IPS-15b (cell line): Measurements from ENCODE around the gene PDE5A.
A peak's percentile ranks its signal among the peaks of the same experiment; 100 is the strongest.
"Not testable (repeated sequence)": the region's sequence is repeated elsewhere in the genome, so short reads cannot be mapped to it uniquely, and the experiment has no call there.

Experiments used
- H3K27me3 ChIP-seq: one replicate; pipeline ENCODE4 v1.6.1; 2013; ENCODE audit warnings: low read length; ENCODE audit not compliant: control insufficient read depth, insufficient read depth
- H3K36me3 ChIP-seq: one replicate; pipeline ENCODE4 v1.6.1; 2013; ENCODE audit warnings: low read length; ENCODE audit not compliant: control insufficient read depth, insufficient read depth
- H3K4me1 ChIP-seq: one replicate; pipeline ENCODE4 v1.6.1; 2013; ENCODE audit warnings: mild to moderate bottlenecking, low read length; ENCODE audit not compliant: control insufficient read depth, insufficient read depth
- H3K4me3 ChIP-seq: one replicate; pipeline ENCODE4 v1.5.1; 2013; ENCODE audit warnings: low read depth, low read length
- H3K9ac ChIP-seq: one replicate; pipeline ENCODE4 v1.6.1; 2013; ENCODE audit warnings: low read depth, mild to moderate bottlenecking, low read length
- H3K9me3 ChIP-seq: one replicate; pipeline ENCODE4 v1.6.1; 2013; ENCODE audit warnings: mild to moderate bottlenecking, low read length; ENCODE audit not compliant: control insufficient read depth, insufficient read depth

Gene PDE5A

DNA sequence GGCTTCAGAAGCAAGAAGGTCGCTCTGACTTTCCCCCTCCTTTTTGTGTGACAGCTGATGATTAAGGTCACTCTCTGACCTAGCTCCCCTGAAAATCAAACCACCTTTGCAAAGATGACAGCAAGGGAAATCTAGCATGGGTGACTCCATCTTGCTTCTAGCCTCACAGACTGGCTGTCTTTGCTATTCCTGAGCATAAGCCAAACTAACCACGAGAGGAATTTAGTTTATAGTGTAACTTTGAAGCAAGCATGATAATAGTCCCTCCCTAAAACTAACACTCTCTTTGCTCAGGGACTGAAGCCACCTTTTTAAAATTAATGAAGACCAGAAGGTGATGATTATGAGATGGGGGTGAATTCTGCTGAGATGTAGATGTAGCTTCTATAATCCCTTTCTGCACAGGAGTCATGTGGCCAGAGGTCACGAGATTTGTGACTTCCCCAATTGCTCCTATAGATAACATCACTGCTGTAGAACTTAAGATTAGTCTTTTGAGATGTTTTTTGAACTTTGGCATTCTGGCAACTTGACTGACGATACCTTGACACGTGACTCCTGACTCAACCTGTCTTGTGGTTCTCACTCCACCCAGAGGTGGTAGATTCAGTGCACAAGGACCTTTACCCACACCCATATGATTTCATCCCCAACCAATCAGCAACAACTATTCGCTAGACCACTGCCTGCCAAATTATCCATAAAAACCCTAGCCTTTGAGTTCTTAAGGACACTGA, 14.9 kb upstream of the PDE5A start:
- Histone ChIP-seq H3K4me1 (no peaks in the 10 kb centered on the region), H3K9me3 (no peaks in the 10 kb centered on the region), H3K27me3 (no peaks in the 10 kb centered on the region), H3K36me3 (no peaks in the 10 kb centered on the region), H3K9ac (no peak overlapping the region), H3K4me3 (no peak overlapping the region)

DNA sequence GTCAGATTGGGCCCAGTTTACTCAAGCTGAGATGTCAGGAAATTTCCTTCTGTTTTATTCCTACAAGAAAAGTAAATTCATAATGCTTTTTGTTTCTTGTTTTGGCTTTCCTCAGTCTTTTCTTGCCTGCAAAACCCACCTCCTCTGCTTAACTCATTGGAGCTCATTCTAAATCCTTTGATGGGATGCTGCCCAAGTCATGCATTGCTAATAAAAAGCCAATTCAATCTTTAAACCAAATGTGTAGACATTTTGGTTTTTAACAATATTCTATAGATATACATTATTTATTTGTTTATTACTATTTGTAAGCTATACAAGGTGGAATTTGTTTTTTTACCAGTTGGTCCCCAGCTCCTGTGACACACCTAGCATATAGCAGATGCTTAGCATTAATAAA, 13.2 kb upstream of the PDE5A start:
- Histone ChIP-seq H3K4me3 (no peak overlapping the region), H3K4me1 (no peaks in the 10 kb centered on the region), H3K9ac (no peak overlapping the region), H3K27me3 (no peaks in the 10 kb centered on the region), H3K36me3 (no peaks in the 10 kb centered on the region), H3K9me3 (no peaks in the 10 kb centered on the region)

DNA sequence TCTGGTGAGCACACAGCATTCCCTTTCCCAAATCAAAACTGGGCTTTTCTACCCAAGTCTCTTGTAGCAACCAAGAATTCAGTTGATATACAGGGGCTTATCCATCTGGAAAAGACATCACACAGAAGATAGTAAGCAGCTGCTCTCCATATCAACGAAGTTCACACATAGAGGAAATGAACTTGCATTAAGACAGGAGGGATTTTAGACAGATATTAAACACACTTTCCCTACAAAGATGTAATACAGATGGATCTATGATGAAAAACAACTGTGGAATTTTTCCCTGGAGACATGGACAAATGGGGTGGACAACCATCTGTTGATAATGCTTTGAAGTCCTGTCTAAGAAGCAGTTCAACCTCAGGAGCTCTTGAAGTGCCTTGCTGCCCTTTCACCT, 9.8 kb upstream of the PDE5A start:
- no peaks in the 10 kb centered on the region for H3K36me3 ChIP-seq
- H3K9ac ChIP-seq, result no peak overlapping the region
- no peaks in the 10 kb centered on the region for H3K4me1 ChIP-seq
- H3K27me3 ChIP-seq, result no peaks in the 10 kb centered on the region
- no peaks in the 10 kb centered on the region for H3K9me3 ChIP-seq
- no peak overlapping the region for H3K4me3 ChIP-seq

DNA sequence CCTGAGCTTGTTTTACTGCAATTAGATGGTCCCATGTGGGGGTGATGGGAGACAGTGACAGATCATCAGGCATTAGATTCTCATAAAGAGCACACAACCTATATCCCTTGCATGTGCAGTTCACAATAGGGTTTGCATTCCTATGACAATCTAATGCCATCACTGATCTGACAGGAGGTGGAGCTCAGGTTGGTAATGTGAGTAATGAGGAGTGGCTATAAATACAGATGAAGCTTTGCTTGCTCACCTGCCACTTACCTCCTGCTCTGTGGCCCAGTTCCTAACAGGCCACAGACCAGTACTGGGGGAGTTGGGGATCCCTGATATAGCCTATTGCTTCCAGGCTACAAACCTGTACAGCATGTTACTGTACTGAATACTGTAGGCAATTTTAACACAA, 8.2 kb upstream of the PDE5A start:
- not testable (repeated sequence) for H3K27me3 ChIP-seq, H3K9ac ChIP-seq, H3K4me1 ChIP-seq, H3K9me3 ChIP-seq, H3K4me3 ChIP-seq, H3K36me3 ChIP-seq

DNA sequence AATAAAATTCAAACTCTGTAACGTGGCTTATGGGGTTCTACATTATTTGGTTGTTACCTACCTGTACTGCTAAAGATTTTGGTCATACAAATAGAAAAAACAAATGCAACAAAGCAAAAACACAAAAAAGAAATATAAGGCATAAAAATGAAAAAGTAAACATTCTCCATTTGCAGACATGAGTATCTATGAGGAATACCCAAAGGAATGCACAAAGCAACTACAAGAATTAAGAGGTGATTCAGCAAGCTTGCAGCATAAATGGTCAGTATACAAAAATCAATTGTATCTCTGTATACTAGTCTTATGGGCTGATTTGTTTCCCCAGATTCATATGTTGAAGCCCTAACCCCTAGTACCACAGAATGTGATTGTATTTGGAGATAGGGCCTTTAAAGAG, 3.6 kb upstream of the PDE5A start:
- Histone ChIP-seq H3K9ac (no peak overlapping the region), H3K4me3 (no peak overlapping the region), H3K36me3 (no peaks in the 10 kb centered on the region), H3K4me1 (peaks cover 4% of the 10 kb centered on the region), H3K27me3 (peaks cover 5% of the 10 kb centered on the region), H3K9me3 (no peaks in the 10 kb centered on the region)

DNA sequence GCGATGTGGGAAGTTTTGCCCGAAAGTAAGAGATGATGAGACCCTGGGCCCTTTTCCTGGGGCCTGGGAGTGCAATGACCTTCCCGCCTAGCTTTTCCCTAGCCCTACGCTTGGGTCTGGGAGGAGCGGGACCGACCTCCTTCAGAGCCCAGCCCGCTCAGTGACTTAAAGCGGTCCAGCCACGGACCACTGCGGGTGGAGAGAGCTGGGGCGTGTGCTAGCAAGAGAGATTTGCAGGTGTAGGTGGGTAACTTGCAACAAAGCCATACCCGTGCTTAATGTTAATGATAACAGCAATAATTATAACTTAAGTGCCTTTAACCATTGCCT, 503 bp upstream of the PDE5A start:
- Histone ChIP-seq H3K9me3 (no peaks in the 10 kb centered on the region), H3K4me1 (peaks cover 7% of the 10 kb centered on the region), H3K27me3 (peaks cover 5% of the 10 kb centered on the region), H3K9ac (no peak overlapping the region), H3K4me3 (peak overlapping the region; percentile 50), H3K36me3 (no peaks in the 10 kb centered on the region)

DNA sequence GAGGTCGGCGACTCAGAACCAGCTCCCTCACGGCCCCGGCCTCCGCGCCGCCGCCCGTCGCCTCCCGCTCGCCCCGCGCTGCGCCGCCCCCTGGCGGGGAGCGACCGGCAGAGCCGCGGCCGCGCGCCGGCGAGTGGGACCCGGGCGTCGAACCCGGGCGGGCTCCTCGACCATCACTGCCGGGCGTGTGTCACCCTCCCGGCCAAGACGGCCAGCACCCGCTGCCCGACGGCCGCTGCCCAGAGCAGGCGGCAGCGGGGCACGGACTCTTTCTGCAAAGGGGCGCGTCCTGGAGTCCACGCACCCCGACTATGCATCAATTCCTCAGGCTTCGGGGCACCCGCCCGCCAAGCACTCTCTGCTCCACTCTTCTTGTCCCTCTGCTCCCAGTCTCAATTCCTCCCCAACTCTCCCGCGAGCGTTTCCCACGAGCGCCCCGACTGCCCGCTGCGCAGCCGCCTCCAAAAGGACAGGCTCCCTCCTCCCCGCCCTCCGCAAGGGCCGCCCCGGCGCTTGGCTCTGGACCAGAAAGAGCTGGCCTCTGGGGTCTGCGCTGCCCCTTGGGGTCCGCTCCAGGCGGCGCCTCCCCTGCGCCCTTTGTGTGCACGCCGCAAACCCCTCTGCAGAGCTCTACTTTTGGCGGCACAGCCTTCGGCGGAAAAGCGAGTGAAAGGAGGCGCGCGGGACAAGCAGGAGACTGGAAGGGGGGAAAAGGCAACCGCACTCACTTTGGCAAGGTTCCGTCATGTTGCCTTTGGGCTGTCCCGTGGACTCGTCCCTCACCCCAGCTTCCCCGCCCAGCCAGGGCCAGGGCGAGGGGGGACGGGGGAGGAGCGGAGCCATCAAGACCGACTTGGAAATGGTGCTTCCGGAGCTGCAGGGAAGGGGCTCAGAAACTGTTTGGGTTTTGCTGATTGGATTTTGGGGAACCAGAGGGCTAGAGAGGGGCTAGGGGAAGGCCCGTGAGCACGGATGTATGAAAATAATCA, 1.0 kb downstream of the PDE5A start:
- peak overlapping the region; percentile 79 for H3K9ac ChIP-seq
- no peaks in the 10 kb centered on the region for H3K9me3 ChIP-seq
- H3K27me3 ChIP-seq, result peaks cover 5% of the 10 kb centered on the region
- no peaks in the 10 kb centered on the region for H3K36me3 ChIP-seq
- peaks cover 7% of the 10 kb centered on the region for H3K4me1 ChIP-seq
- peak overlapping the region; percentile 92 for H3K4me3 ChIP-seq

DNA sequence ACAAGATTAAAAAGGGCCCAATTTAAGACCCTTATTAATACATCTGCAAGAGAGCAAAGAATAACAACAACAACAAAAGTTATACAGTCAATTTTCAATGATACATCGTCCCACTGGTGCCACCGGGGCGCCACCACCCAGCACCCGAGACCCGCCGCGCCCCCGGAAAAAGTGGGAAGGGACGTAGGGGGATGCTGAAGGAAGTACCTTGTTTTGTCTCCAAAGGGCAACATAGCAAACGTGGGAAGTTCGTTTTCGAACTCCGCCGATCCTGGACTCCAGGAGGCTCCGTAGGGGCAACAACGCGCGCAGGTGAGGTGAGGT, 1.7 kb downstream of the PDE5A start:
- Histone ChIP-seq H3K4me3 (peak overlapping the region; percentile 92), H3K9ac (no peak overlapping the region), H3K4me1 (peaks cover 7% of the 10 kb centered on the region), H3K9me3 (no peaks in the 10 kb centered on the region), H3K36me3 (no peaks in the 10 kb centered on the region), H3K27me3 (peaks cover 5% of the 10 kb centered on the region)

DNA sequence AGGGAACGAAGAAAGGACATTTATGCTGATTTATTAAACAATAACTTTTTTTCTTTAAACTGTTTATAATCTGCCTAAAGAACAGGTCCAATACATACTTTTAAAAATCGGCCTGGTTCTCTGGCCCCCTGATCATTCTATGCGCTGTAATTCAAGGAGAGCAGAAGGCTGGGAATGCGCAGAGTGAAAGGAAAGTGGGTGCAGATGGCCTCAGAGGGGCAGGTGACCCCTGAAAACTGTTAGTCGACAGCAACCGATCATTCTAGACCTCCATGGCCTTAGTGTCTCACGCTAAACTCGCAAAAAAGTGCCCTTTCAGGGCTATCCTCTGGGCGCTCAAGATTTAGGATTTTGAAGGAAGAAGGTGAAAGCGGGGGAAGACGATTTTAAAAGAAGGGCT, 2.2 kb downstream of the PDE5A start:
- peaks cover 5% of the 10 kb centered on the region for H3K27me3 ChIP-seq
- H3K9ac ChIP-seq, result peak overlapping the region; percentile 24
- H3K4me1 ChIP-seq, result peaks cover 7% of the 10 kb centered on the region
- H3K9me3 ChIP-seq, result no peaks in the 10 kb centered on the region
- H3K36me3 ChIP-seq, result no peaks in the 10 kb centered on the region
- H3K4me3 ChIP-seq, result peak overlapping the region; percentile 92

DNA sequence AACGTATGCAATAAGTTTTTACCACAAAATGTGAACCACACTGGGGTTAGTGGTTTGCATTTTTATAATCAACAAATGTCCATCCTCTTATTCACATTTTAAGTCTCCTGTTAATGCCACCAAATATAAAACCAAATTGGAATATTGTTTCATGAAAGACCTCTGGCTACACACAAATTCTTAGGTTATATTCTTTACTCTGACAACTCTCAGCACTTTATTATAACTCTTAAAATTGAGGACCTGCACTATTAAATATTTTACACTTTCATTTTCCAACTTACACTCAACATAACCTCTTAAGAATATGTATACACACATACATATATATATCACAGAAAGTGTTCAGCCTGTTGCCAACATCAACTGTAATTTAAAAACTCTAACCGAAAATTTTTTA, 2.8 kb downstream of the PDE5A start:
- H3K4me3 ChIP-seq, result no peak overlapping the region
- peaks cover 7% of the 10 kb centered on the region for H3K4me1 ChIP-seq
- H3K9ac ChIP-seq, result no peak overlapping the region
- H3K36me3 ChIP-seq, result no peaks in the 10 kb centered on the region
- H3K9me3 ChIP-seq, result no peaks in the 10 kb centered on the region
- H3K27me3 ChIP-seq, result peaks cover 5% of the 10 kb centered on the region

DNA sequence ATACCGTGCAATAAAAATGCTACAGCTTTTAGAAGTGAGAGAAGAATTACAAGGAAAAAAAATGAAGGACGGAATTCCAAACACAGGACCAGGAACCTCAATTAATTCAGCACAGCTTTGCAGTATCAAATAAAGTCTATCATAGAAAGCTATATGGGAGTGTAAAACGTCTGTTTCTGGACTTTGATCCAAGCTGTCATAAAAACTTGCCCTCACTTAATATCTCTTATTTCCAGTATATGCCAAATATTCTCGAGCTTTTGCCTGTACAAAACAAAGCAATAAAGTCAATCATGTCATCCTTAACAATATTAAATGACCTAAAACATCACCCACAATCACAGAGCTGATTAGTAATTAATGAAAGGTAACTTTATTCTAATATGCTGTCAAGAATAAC, 4.2 kb downstream of the PDE5A start:
- no peak overlapping the region for H3K4me3 ChIP-seq
- no peaks in the 10 kb centered on the region for H3K9me3 ChIP-seq
- no peak overlapping the region for H3K9ac ChIP-seq
- H3K27me3 ChIP-seq, result no peaks in the 10 kb centered on the region
- H3K36me3 ChIP-seq, result no peaks in the 10 kb centered on the region
- peaks cover 5% of the 10 kb centered on the region for H3K4me1 ChIP-seq

DNA sequence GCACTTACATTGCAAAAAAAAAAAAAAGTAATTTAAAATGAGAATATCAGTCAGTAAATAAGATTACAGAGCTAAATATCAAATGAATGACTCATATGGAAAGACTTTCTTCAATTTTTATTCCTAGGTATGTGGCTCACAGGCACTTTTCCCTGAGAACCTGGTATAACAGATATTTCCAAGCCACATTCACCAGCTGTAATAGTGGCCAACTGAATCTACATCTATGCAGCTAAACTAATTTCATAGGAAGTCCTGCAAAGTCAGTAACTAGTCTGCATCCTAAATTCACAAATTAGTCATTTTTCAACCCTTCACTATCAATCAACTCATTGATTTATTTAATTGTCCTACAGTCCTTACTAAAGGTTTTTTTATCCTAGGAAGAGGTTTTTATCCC, 5.6 kb downstream of the PDE5A start:
- Histone ChIP-seq H3K9ac (no peak overlapping the region), H3K36me3 (no peaks in the 10 kb centered on the region), H3K27me3 (no peaks in the 10 kb centered on the region), H3K4me1 (peaks cover 3% of the 10 kb centered on the region), H3K4me3 (no peak overlapping the region), H3K9me3 (no peaks in the 10 kb centered on the region)
